ENCODE results near the gene KERA. TPM values are rescaled to one million over a fixed set of nuclear protein-coding genes. Genes with fewer than 3 reads are reported as not detected.

The KERA gene
- total and polyA plus RNA-seq, 2 experiments from 2014 or later, result not detected

- H3K27me3 ChIP-seq, result no peaks in the 10 kb centered on the region
- no peak overlapping the region for H3K27ac ChIP-seq
- no peak for TF ChIP-seq CTCF (IDR thresholded peaks at IDR 0.05; ENCODE audit: low read depth, low read length)
- H3K4me1 ChIP-seq (ENCODE audit: low read depth), result no peaks in the 10 kb centered on the region
- no peak for DNase-seq (ENCODE audit: low read depth in 1 of 2, low spot score in 1 of 2)
- no peak overlapping the region for H3K4me3 ChIP-seq
- no peaks in the 10 kb centered on the region for H3K36me3 ChIP-seq
- H3K9me3 ChIP-seq (ENCODE audit: low read depth), result no peaks in the 10 kb centered on the region
Measured at GRCh38 chr12:91059211-91059610, 1.4 kb upstream of the KERA start.

DNA sequence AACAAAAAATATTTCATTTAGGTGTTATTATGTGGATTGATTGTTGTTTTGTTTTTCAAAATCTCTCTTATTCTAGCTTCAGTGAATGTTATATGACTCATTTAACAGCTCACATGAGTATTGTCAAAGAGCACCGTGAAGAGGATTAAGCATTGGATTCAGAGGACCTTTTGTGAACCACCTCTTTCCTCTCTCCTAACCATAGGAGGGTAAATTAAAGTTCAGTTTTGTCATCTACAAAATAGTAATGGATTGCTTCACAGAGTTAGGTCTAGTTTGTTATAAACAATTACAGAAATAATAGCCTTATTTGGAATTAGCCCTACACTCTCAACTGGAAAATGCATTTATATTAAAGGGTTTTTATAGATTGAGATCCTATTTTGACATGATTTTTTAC, 962 bp upstream of the KERA start:
- H3K4me3 ChIP-seq, result no peak overlapping the region
- H3K36me3 ChIP-seq, result no peaks in the 10 kb centered on the region
- no peaks in the 10 kb centered on the region for H3K4me1 ChIP-seq (ENCODE audit: low read depth)
- H3K27ac ChIP-seq, result no peak overlapping the region
- no peaks in the 10 kb centered on the region for H3K9me3 ChIP-seq (ENCODE audit: low read depth)
- no peaks in the 10 kb centered on the region for H3K27me3 ChIP-seq
- no peak for TF ChIP-seq CTCF (IDR thresholded peaks at IDR 0.05; ENCODE audit: low read depth, low read length)
- DNase-seq (ENCODE audit: low read depth in 1 of 2, low spot score in 1 of 2), result no peak

GRCh38 chr12:91056488-91056887, 1.3 kb downstream of the KERA start:
- TF ChIP-seq CTCF (IDR thresholded peaks at IDR 0.05; ENCODE audit: low read depth, low read length), result no peak
- Histone ChIP-seq H3K27me3 (no peaks in the 10 kb centered on the region), H3K27ac (no peak overlapping the region), H3K4me3 (no peak overlapping the region), H3K9me3 (ENCODE audit: low read depth) (no peaks in the 10 kb centered on the region), H3K36me3 (no peaks in the 10 kb centered on the region), H3K4me1 (ENCODE audit: low read depth) (no peaks in the 10 kb centered on the region)
- no peak for DNase-seq (ENCODE audit: low read depth in 1 of 2, low spot score in 1 of 2)

- H3K36me3 ChIP-seq, result no peaks in the 10 kb centered on the region
- TF ChIP-seq CTCF (IDR thresholded peaks at IDR 0.05; ENCODE audit: low read depth, low read length), result no peak
Measured at GRCh38 chr12:91055976-91056375, 1.8 kb downstream of the KERA start.

DNA sequence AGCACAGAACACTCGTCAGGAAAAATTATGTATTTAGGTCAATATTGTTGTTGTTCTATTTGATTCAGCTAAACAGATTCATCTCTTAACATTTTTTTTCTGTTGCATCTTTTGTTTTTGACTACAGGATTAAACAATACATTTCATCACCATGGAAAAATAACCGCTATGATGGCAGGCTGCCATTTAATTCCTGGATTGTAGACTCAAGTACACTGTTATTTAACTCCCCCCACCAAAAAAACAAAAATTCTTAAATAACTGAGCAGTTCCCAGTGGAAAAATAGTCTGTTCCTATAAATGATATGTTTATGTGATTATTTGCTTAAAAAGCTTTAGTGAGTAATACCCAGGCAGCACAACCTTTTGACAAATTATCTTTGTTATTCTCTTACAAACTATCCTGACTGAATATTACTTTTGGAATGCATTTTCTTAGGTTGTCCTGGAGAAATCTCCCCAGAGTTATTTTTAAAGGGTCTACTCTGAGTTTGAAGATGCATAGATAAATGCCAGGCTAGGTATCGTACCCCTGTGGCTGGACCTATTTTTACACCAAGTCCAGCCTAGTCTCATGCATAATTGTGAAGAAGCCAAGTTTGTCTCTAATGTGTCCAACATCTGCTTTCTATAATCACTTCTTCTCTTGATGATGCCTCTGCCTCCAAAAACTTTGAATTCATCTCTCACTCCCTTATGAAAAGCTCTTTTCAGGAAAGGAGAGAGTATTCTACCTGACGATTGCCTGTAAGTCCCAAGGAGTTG, 3.7 kb downstream of the KERA start:
- TF ChIP-seq CTCF (IDR thresholded peaks at IDR 0.05; ENCODE audit: low read depth, low read length), result no peak
- H3K4me1 ChIP-seq (ENCODE audit: low read depth), result no peaks in the 10 kb centered on the region
- H3K9me3 ChIP-seq (ENCODE audit: low read depth), result no peaks in the 10 kb centered on the region
- no peaks in the 10 kb centered on the region for H3K27me3 ChIP-seq
- H3K4me3 ChIP-seq, result no peak overlapping the region
- peak in 1 of 2 donors; percentile 96 for DNase-seq (ENCODE audit: low read depth in 1 of 2, low spot score in 1 of 2)
- no peak overlapping the region for H3K27ac ChIP-seq
- H3K36me3 ChIP-seq, result no peaks in the 10 kb centered on the region

More at GRCh38 chr12:91055976-91056375, 1.8 kb downstream of the KERA start:
- Histone ChIP-seq H3K27ac (no peak overlapping the region), H3K4me3 (no peak overlapping the region), H3K27me3 (no peaks in the 10 kb centered on the region), H3K9me3 (ENCODE audit: low read depth) (no peaks in the 10 kb centered on the region), H3K4me1 (ENCODE audit: low read depth) (no peaks in the 10 kb centered on the region)
- DNase-seq (ENCODE audit: low read depth in 1 of 2, low spot score in 1 of 2), result no peak
